Stimulated activated naive CD8-positive, alpha-beta T cell treated with anti-CD3 and anti-CD28 coated beads, Interleukin-15, Interleukin-2, amounts not matched to agents 100 ng/mL and 50 ng/mL, for 24 hours (primary cell): ENCODE results near the gene STX8.
"Not testable (repeated sequence)": the region's sequence is repeated elsewhere in the genome, so short reads cannot be mapped to it uniquely, and the experiment has no call there.

ENCODE experiments used
- H3K27ac Mint-ChIP-seq: one replicate; pipeline ENCODE4 v1.8.0; 2021; ENCODE audit warnings: mild to moderate bottlenecking, mixed read lengths
- H3K27me3 Mint-ChIP-seq: one replicate; pipeline ENCODE4 v1.8.0; 2021; ENCODE audit warnings: mixed read lengths
- H3K36me3 Mint-ChIP-seq: one replicate; pipeline ENCODE4 v1.8.0; 2021; ENCODE audit warnings: low read depth, mixed read lengths
- H3K4me1 Mint-ChIP-seq: one replicate; pipeline ENCODE4 v1.8.0; 2021; ENCODE audit warnings: low read depth, mixed read lengths
- H3K4me3 Mint-ChIP-seq: one replicate; pipeline ENCODE4 v1.8.0; 2021; ENCODE audit warnings: mild to moderate bottlenecking, mixed read lengths
- H3K9me3 Mint-ChIP-seq: one replicate; pipeline ENCODE4 v1.8.0; 2021; ENCODE audit warnings: mixed read lengths

Gene STX8

GRCh38 chr17:9575381-9576101 lies at the start of gene STX8:
STX8 (minus strand) TSS chr17:9575820; CDS start chr17:9575808, 12 bp downstream.
- H3K4me1 Mint-ChIP-seq: peaks cover 26% of the 10 kb centered on the region
- H3K9me3 Mint-ChIP-seq: no peaks in the 10 kb centered on the region
- H3K36me3 Mint-ChIP-seq: no peaks in the 10 kb centered on the region
- peak within 1 kb of the TSS; percentile 94 for H3K27ac Mint-ChIP-seq
- H3K27me3 Mint-ChIP-seq: no peaks in the 10 kb centered on the region
- peak within 1 kb of the TSS; percentile 97 for H3K4me3 Mint-ChIP-seq

GRCh38 chr17:9622961-9623360 lies 47.3 kb upstream of the STX8 start:
- no peaks in the 10 kb centered on the region for H3K4me1 Mint-ChIP-seq
- peaks cover 13% of the 10 kb centered on the region for H3K27me3 Mint-ChIP-seq
- peaks cover 32% of the 10 kb centered on the region for H3K9me3 Mint-ChIP-seq

GRCh38 chr17:9615486-9615885 lies 39.9 kb upstream of the STX8 start:
- no peak overlapping the region for H3K27ac Mint-ChIP-seq
- no peaks in the 10 kb centered on the region for H3K36me3 Mint-ChIP-seq
- H3K4me3 Mint-ChIP-seq: no peak overlapping the region
- no peaks in the 10 kb centered on the region for H3K4me1 Mint-ChIP-seq
- H3K27me3 Mint-ChIP-seq: peaks cover 13% of the 10 kb centered on the region
- no peaks in the 10 kb centered on the region for H3K9me3 Mint-ChIP-seq

More at GRCh38 chr17:9622961-9623360, 47.3 kb upstream of the STX8 start:
- H3K36me3 Mint-ChIP-seq: peaks cover 4% of the 10 kb centered on the region
- H3K27ac Mint-ChIP-seq: no peak overlapping the region
- no peak overlapping the region for H3K4me3 Mint-ChIP-seq

- Mint-ChIP-seq H3K4me1 (no peaks in the 10 kb centered on the region), H3K4me3 (no peak overlapping the region), H3K36me3 (no peaks in the 10 kb centered on the region), H3K9me3 (no peaks in the 10 kb centered on the region), H3K27me3 (peaks cover 25% of the 10 kb centered on the region), H3K27ac (no peak overlapping the region)
Observed at GRCh38 chr17:9612006-9612405, 36.4 kb upstream of the STX8 start.

GRCh38 chr17:9611557-9611956 lies 35.9 kb upstream of the STX8 start:
- no peaks in the 10 kb centered on the region for H3K9me3 Mint-ChIP-seq
- H3K27me3 Mint-ChIP-seq: peaks cover 26% of the 10 kb centered on the region
- H3K27ac Mint-ChIP-seq: no peak overlapping the region
- no peaks in the 10 kb centered on the region for H3K36me3 Mint-ChIP-seq
- H3K4me3 Mint-ChIP-seq: no peak overlapping the region
- H3K4me1 Mint-ChIP-seq: no peaks in the 10 kb centered on the region

GRCh38 chr17:9607058-9607457 lies 31.4 kb upstream of the STX8 start:
- peaks cover 32% of the 10 kb centered on the region for H3K27me3 Mint-ChIP-seq
- H3K9me3 Mint-ChIP-seq, H3K36me3 Mint-ChIP-seq, H3K27ac Mint-ChIP-seq, H3K4me3 Mint-ChIP-seq, H3K4me1 Mint-ChIP-seq: not testable (repeated sequence)

GRCh38 chr17:9606453-9606852 lies 30.8 kb upstream of the STX8 start:
- H3K9me3 Mint-ChIP-seq: no peaks in the 10 kb centered on the region
- no peaks in the 10 kb centered on the region for H3K4me1 Mint-ChIP-seq
- H3K4me3 Mint-ChIP-seq: no peak overlapping the region
- no peak overlapping the region for H3K27ac Mint-ChIP-seq
- H3K27me3 Mint-ChIP-seq: peaks cover 29% of the 10 kb centered on the region
- H3K36me3 Mint-ChIP-seq: no peaks in the 10 kb centered on the region

- H3K4me1 Mint-ChIP-seq, H3K36me3 Mint-ChIP-seq, H3K9me3 Mint-ChIP-seq, H3K27ac Mint-ChIP-seq, H3K4me3 Mint-ChIP-seq: not testable (repeated sequence)
- H3K27me3 Mint-ChIP-seq: peaks cover 25% of the 10 kb centered on the region
Observed at GRCh38 chr17:9604583-9604982, 29.0 kb upstream of the STX8 start.

- H3K36me3 Mint-ChIP-seq: no peaks in the 10 kb centered on the region
- peaks cover 14% of the 10 kb centered on the region for H3K27me3 Mint-ChIP-seq
- no peak overlapping the region for H3K27ac Mint-ChIP-seq
- H3K4me3 Mint-ChIP-seq: no peak overlapping the region
- H3K9me3 Mint-ChIP-seq: no peaks in the 10 kb centered on the region
- no peaks in the 10 kb centered on the region for H3K4me1 Mint-ChIP-seq
Observed at GRCh38 chr17:9598661-9599060, 23.0 kb upstream of the STX8 start.

GRCh38 chr17:9597638-9598037 lies 22.0 kb upstream of the STX8 start:
- not testable (repeated sequence) for H3K4me1 Mint-ChIP-seq, H3K4me3 Mint-ChIP-seq, H3K36me3 Mint-ChIP-seq, H3K27ac Mint-ChIP-seq, H3K9me3 Mint-ChIP-seq
- peaks cover 16% of the 10 kb centered on the region for H3K27me3 Mint-ChIP-seq

GRCh38 chr17:9594065-9594464 lies 18.4 kb upstream of the STX8 start:
- Mint-ChIP-seq H3K27ac (no peak overlapping the region), H3K27me3 (peaks cover 14% of the 10 kb centered on the region), H3K9me3 (no peaks in the 10 kb centered on the region), H3K4me1 (no peaks in the 10 kb centered on the region), H3K36me3 (no peaks in the 10 kb centered on the region), H3K4me3 (no peak overlapping the region)

GRCh38 chr17:9587969-9588656 lies 12.5 kb upstream of the STX8 start:
- H3K36me3 Mint-ChIP-seq: no peaks in the 10 kb centered on the region
- H3K4me3 Mint-ChIP-seq: no peak overlapping the region
- no peaks in the 10 kb centered on the region for H3K4me1 Mint-ChIP-seq
- H3K27me3 Mint-ChIP-seq: peaks cover 3% of the 10 kb centered on the region
- H3K27ac Mint-ChIP-seq: no peak overlapping the region
- peaks cover 7% of the 10 kb centered on the region for H3K9me3 Mint-ChIP-seq

GRCh38 chr17:9577373-9577709 lies 1.7 kb upstream of the STX8 start:
- peaks cover 26% of the 10 kb centered on the region for H3K4me1 Mint-ChIP-seq

GRCh38 chr17:9576521-9577372 lies 1.1 kb upstream of the STX8 start, which contains the start of gene CFAP52:
CFAP52 (plus strand) TSS chr17:9576642; CDS start chr17:9576696, 54 bp downstream.
- no peaks in the 10 kb centered on the region for H3K27me3 Mint-ChIP-seq
- H3K4me3 Mint-ChIP-seq: peak within 1 kb of the TSS; percentile 97
- peak within 1 kb of the TSS; percentile 94 for H3K27ac Mint-ChIP-seq
- peaks cover 26% of the 10 kb centered on the region for H3K4me1 Mint-ChIP-seq
- no peaks in the 10 kb centered on the region for H3K9me3 Mint-ChIP-seq
- H3K36me3 Mint-ChIP-seq: no peaks in the 10 kb centered on the region

More at GRCh38 chr17:9577373-9577709, 1.7 kb upstream of the STX8 start:
- Mint-ChIP-seq H3K9me3 (no peaks in the 10 kb centered on the region), H3K27me3 (no peaks in the 10 kb centered on the region), H3K27ac (no peak overlapping the region), H3K36me3 (no peaks in the 10 kb centered on the region), H3K4me3 (peak overlapping the region; percentile 97)

GRCh38 chr17:9571201-9571600 lies 4.4 kb downstream of the STX8 start:
- Mint-ChIP-seq H3K9me3 (no peaks in the 10 kb centered on the region), H3K36me3 (peaks cover 12% of the 10 kb centered on the region), H3K4me3 (no peak overlapping the region), H3K27ac (no peak overlapping the region), H3K4me1 (peaks cover 26% of the 10 kb centered on the region), H3K27me3 (no peaks in the 10 kb centered on the region)
